DMS 273 (cell line): ENCODE results near the gene CXCL8.
A peak's percentile ranks its signal among the peaks of the same experiment; 100 is the strongest.
"Not testable (repeated sequence)": the region's sequence is repeated elsewhere in the genome, so short reads cannot be mapped to it uniquely, and the experiment has no call there.

Experiments used
- DNase-seq: peaks from one replicate; lab custom pipeline; 2025; ENCODE audit not compliant: unreplicated experiment; lab: John Stamatoyannopoulos, UW

The CXCL8 gene

GRCh38 chr4:73740353-73740778 is at the start of gene CXCL8:
CXCL8 (plus strand) TSS chr4:73740569; CDS start chr4:73740659, 90 bp downstream.
- DNase-seq, result peak; percentile 29

GRCh38 chr4:73691201-73691600 is 49.2 kb upstream of the CXCL8 start:
- not testable (repeated sequence) for DNase-seq

- no peak for DNase-seq
These were observed 48.6 kb upstream of the CXCL8 start for GRCh38 chr4:73691759-73692158.

- no peak for DNase-seq
These were observed 48.1 kb upstream of the CXCL8 start for GRCh38 chr4:73692254-73692653.

- no peak for DNase-seq
These were observed 47.7 kb upstream of the CXCL8 start for GRCh38 chr4:73692701-73693100.

GRCh38 chr4:73693811-73694210 is 46.6 kb upstream of the CXCL8 start:
- no peak for DNase-seq

GRCh38 chr4:73698217-73698616 is 42.2 kb upstream of the CXCL8 start:
- no peak for DNase-seq

- DNase-seq, result no peak
These were observed 39.3 kb upstream of the CXCL8 start for GRCh38 chr4:73701116-73701515.

GRCh38 chr4:73702796-73703287 is 37.5 kb upstream of the CXCL8 start:
- DNase-seq, result no peak

GRCh38 chr4:73703320-73703719 is 37.0 kb upstream of the CXCL8 start:
- no peak for DNase-seq

GRCh38 chr4:73704314-73705055 is 35.9 kb upstream of the CXCL8 start:
- DNase-seq, result peak; percentile 67

GRCh38 chr4:73705056-73705432 is 35.3 kb upstream of the CXCL8 start:
- no peak for DNase-seq

- DNase-seq, result no peak
These were observed 34.6 kb upstream of the CXCL8 start for GRCh38 chr4:73705721-73706120.

- DNase-seq, result no peak
These were observed 33.6 kb upstream of the CXCL8 start for GRCh38 chr4:73706811-73707210.

GRCh38 chr4:73707269-73707875 is 33.0 kb upstream of the CXCL8 start:
- DNase-seq, result no peak

- DNase-seq, result no peak
These were observed 32.3 kb upstream of the CXCL8 start for GRCh38 chr4:73707918-73708577.

GRCh38 chr4:73709451-73710033 is 30.8 kb upstream of the CXCL8 start:
- DNase-seq, result no peak

GRCh38 chr4:73710094-73710493 is 30.3 kb upstream of the CXCL8 start:
- DNase-seq, result no peak

GRCh38 chr4:73711989-73712388 is 28.4 kb upstream of the CXCL8 start:
- DNase-seq, result no peak

- DNase-seq, result no peak
These were observed 26.7 kb upstream of the CXCL8 start for GRCh38 chr4:73713650-73714049.

- DNase-seq, result no peak
These were observed 25.7 kb upstream of the CXCL8 start for GRCh38 chr4:73714647-73715046.

GRCh38 chr4:73715659-73716058 is 24.7 kb upstream of the CXCL8 start:
- DNase-seq, result no peak
